Activated B cell treated with CpG ODN at 0.5 μM for 24 hours (primary cell): ENCODE measurements around the gene FALEC. TPM values are rescaled to one million over a fixed set of nuclear protein-coding genes. Genes with fewer than 3 reads are reported as not detected.
A peak's percentile ranks its signal among the peaks of the same experiment; 100 is the strongest.

ENCODE experiments used
- ATAC-seq: fragments of 200-7000 bp; cut with Tn5 transposase; one replicate; pipeline ENCODE4 v1.10.0; 2021; ENCODE audit warnings: low read depth, mild to moderate bottlenecking, moderate library complexity
- CTCF ChIA-PET: fragments of 350-600 bp; sonication (Branson Sonifier 250); formaldehyde crosslinking; loops from one replicate; lab custom pipeline; 2021; ENCODE audit warnings: antibody characterized with exemption; lab: Charles Lee
- POLR2A ChIA-PET: fragments of 350-600 bp; sonication (Branson Sonifier 250); formaldehyde crosslinking; loops from one replicate; lab custom pipeline; 2021; ENCODE audit warnings: antibody characterized with exemption; lab: Charles Lee
- DNase-seq: peaks from one replicate; pipeline ENCODE4 v3.0.0; 2022
- H3K27ac Mint-ChIP-seq: one replicate; pipeline ENCODE4 v1.8.0; 2020; ENCODE audit warnings: mixed read lengths
- H3K27me3 Mint-ChIP-seq: one replicate; pipeline ENCODE4 v1.8.0; 2021; ENCODE audit warnings: mixed read lengths
- H3K36me3 Mint-ChIP-seq: one replicate; pipeline ENCODE4 v1.8.0; 2021; ENCODE audit warnings: low read depth, mixed read lengths
- H3K4me1 Mint-ChIP-seq: one replicate; pipeline ENCODE4 v1.8.0; 2021; ENCODE audit warnings: mixed read lengths
- H3K4me3 Mint-ChIP-seq: one replicate; pipeline ENCODE4 v1.8.0; 2020; ENCODE audit warnings: mild to moderate bottlenecking, mixed read lengths
- H3K9me3 Mint-ChIP-seq: one replicate; pipeline ENCODE4 v1.8.0; 2020; ENCODE audit warnings: mixed read lengths
- CTCF ChIP-seq: fragments of 200-600 bp; IDR thresholded peaks from one replicate; pipeline ENCODE4 v1.8.0; 2022; ENCODE audit warnings: antibody characterized with exemption, mild to moderate bottlenecking
- intact Hi-C: fragments of 100-400 bp; cut with micrococcal nuclease; formaldehyde crosslinking; loops from one replicate; pipeline ENCODE4 v1.15.1; 2024
- total RNA-seq: library from RNA; stranded (reverse); gene quantifications from 2 replicates; pipeline ENCODE4 v1.2.3, GENCODE V29; 2022

Gene FALEC
- total RNA-seq, 1 donor from 2014 or later: 1.1 TPM

- DNase-seq (peak; percentile 57), ATAC-seq (peak; percentile 76)
- Mint-ChIP-seq H3K36me3 (no peaks in the 10 kb centered on the region), H3K4me1 (peaks cover 24% of the 10 kb centered on the region), H3K27me3 (peaks cover 21% of the 10 kb centered on the region), H3K9me3 (no peaks in the 10 kb centered on the region), H3K27ac (no peak within 1 kb of the TSS), H3K4me3 (peak within 1 kb of the TSS; percentile 81)
- POLR2A ChIA-PET: interaction anchor here (0.6 to 1.7 kb wide), 8 partner anchors 12 to 373 kb away, joined by 3 to 11 read pairs (median 4); partner anchors contain the start of genes ENSA and TARS2
- CTCF ChIA-PET: interaction anchor here (0.6 to 1.0 kb wide), 2 partner anchors 12 to 15 kb away, joined by 3 to 10 read pairs; no protein-coding TSS in a partner anchor
- intact Hi-C loops: no loop called here
- TF ChIP-seq CTCF: no peak
Observed at GRCh38 chr1:150548632-150549495, 33.3 kb downstream of the FALEC start, which contains the start of gene ADAMTSL4. Gene ADAMTSL4 (plus strand): TSS chr1:150549408. CDS start chr1:150552289, 2,881 bp downstream.

DNA sequence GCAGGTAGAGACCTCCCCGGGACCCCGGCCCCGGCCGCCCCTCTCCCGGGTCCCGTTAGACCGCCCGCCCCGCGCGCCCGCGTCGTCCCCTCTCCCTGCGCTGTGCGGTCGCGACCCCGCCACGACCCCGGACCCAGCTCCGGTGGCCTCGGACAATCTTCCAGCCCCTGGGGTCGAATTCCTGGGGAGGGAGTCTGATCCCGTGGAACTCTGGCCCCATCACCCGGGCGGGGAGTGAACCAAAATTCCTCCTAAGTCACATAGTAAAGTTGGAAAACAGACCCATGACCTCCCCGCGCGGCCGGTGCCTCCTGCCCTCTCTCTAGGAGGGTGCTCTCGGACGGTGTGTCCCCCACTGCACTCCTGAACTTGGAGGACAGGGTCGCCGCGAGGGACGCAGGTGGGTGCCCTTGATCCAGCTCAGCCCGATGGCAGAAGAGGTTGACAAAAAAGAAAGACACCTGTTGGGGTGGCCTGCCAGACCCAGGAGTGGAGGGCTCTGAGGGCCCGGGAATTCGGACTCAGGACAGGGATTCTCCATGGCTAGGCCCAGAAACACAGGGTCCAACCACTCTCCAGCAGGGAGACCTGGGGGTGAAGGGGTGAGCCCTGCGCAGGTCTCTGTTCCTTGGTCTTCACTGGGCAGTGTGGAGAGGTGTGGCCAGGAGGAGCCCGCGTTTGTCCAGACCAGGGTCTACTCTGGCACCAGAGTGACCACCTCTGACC, 34.1 kb downstream of the FALEC start:
- no peak for TF ChIP-seq CTCF
- POLR2A ChIA-PET: interaction anchor here (1.1 to 1.7 kb wide), 2 partner anchors 11 to 28 kb away, joined by 3 to 11 read pairs; no protein-coding TSS in a partner anchor
- Mint-ChIP-seq H3K36me3 (no peaks in the 10 kb centered on the region), H3K27ac (no peak overlapping the region), H3K9me3 (no peaks in the 10 kb centered on the region), H3K4me3 (peak overlapping the region; percentile 81), H3K27me3 (peaks cover 21% of the 10 kb centered on the region), H3K4me1 (peaks cover 24% of the 10 kb centered on the region)
- DNase-seq (no peak), ATAC-seq (no peak)
- intact Hi-C loops: no loop called here
- CTCF ChIA-PET: no interaction called here

GRCh38 chr1:150550222-150551050, 34.9 kb downstream of the FALEC start:
- no peaks in the 10 kb centered on the region for H3K36me3 Mint-ChIP-seq
- intact Hi-C loops: no loop called here
- ChIA-PET POLR2A (interaction anchor here (1.1 kb wide), 1 partner anchor 27 kb away, joined by 3 read pairs; no protein-coding TSS in a partner anchor), CTCF (interaction anchor here (0.9 to 1.6 kb wide), 3 partner anchors 9 to 17 kb away, joined by 3 to 4 read pairs (median 3); no protein-coding TSS in a partner anchor)
- ATAC-seq (no peak), DNase-seq (no peak)
- H3K9me3 Mint-ChIP-seq: no peaks in the 10 kb centered on the region
- no peak for TF ChIP-seq CTCF
- H3K4me1 Mint-ChIP-seq: peaks cover 24% of the 10 kb centered on the region
- H3K27me3 Mint-ChIP-seq: peaks cover 19% of the 10 kb centered on the region
- H3K4me3 Mint-ChIP-seq: no peak overlapping the region
- no peak overlapping the region for H3K27ac Mint-ChIP-seq

GRCh38 chr1:150551051-150551783, 35.7 kb downstream of the FALEC start:
- Mint-ChIP-seq H3K4me3 (no peak overlapping the region), H3K36me3 (no peaks in the 10 kb centered on the region), H3K27me3 (peaks cover 18% of the 10 kb centered on the region), H3K27ac (no peak overlapping the region), H3K4me1 (peaks cover 24% of the 10 kb centered on the region), H3K9me3 (no peaks in the 10 kb centered on the region)
- ATAC-seq (no peak), DNase-seq (no peak)
- no peak for TF ChIP-seq CTCF
- intact Hi-C loops: no loop called here
- ChIA-PET POLR2A (interaction anchor here (0.5 to 1.0 kb wide), 2 partner anchors 9 to 380 kb away, joined by 3 to 5 read pairs; no protein-coding TSS in a partner anchor), CTCF (interaction anchor here (0.9 to 1.6 kb wide), 3 partner anchors 8 to 16 kb away, joined by 3 to 4 read pairs (median 3); no protein-coding TSS in a partner anchor)
